Stimulated activated CD4-positive, alpha-beta T cell treated with anti-CD3 and anti-CD28 coated beads, Interleukin-2, amount 100 ng/mL, for 48 hours (primary cell): Measurements from ENCODE around the gene TNIK.
"Not testable (repeated sequence)": the region's sequence is repeated elsewhere in the genome, so short reads cannot be mapped to it uniquely, and the experiment has no call there.

Experiments used
- DNase-seq, 2 donors: peaks; one replicate each; pipeline ENCODE4 v3.0.0-alpha.2; 2020

Gene TNIK

GRCh38 chr3:171383206-171384018, 76.8 kb downstream of the TNIK start:
- no peak for DNase-seq

- DNase-seq = not testable (repeated sequence)
Measured at GRCh38 chr3:171382347-171382746, 77.9 kb downstream of the TNIK start.

GRCh38 chr3:171380711-171381425, 79.3 kb downstream of the TNIK start:
- DNase-seq = no peak

- no peak for DNase-seq
Measured at GRCh38 chr3:171379961-171380483, 80.2 kb downstream of the TNIK start.

GRCh38 chr3:171379281-171379680, 80.9 kb downstream of the TNIK start:
- DNase-seq = no peak

- DNase-seq = no peak
Measured at GRCh38 chr3:171378586-171378985, 81.6 kb downstream of the TNIK start.

GRCh38 chr3:171377859-171378258, 82.3 kb downstream of the TNIK start:
- no peak for DNase-seq

GRCh38 chr3:171376596-171376947, 83.6 kb downstream of the TNIK start:
- no peak for DNase-seq

- DNase-seq = no peak
Measured at GRCh38 chr3:171375666-171376595, 84.3 kb downstream of the TNIK start.

- no peak for DNase-seq
Measured at GRCh38 chr3:171374661-171375285, 85.4 kb downstream of the TNIK start.

- DNase-seq = no peak
Measured at GRCh38 chr3:171374260-171374659, 85.9 kb downstream of the TNIK start.

GRCh38 chr3:171373711-171374110, 86.5 kb downstream of the TNIK start:
- no peak for DNase-seq

GRCh38 chr3:171372694-171373093, 87.5 kb downstream of the TNIK start:
- no peak for DNase-seq

GRCh38 chr3:171371354-171371753, 88.9 kb downstream of the TNIK start:
- DNase-seq = no peak

- no peak for DNase-seq
Measured at GRCh38 chr3:171369156-171369555, 91.0 kb downstream of the TNIK start.

- not testable (repeated sequence) for DNase-seq
Measured at GRCh38 chr3:171366738-171367137, 93.5 kb downstream of the TNIK start.

- DNase-seq = no peak
Measured at GRCh38 chr3:171366043-171366442, 94.2 kb downstream of the TNIK start.

GRCh38 chr3:171365489-171365888, 94.7 kb downstream of the TNIK start:
- no peak for DNase-seq

- no peak for DNase-seq
Measured at GRCh38 chr3:171364500-171364899, 95.7 kb downstream of the TNIK start.

GRCh38 chr3:171363202-171363601, 97.0 kb downstream of the TNIK start:
- no peak for DNase-seq

- no peak for DNase-seq
Measured at GRCh38 chr3:171362575-171362974, 97.6 kb downstream of the TNIK start.

- DNase-seq = no peak
Measured at GRCh38 chr3:171358881-171359198, 101.4 kb downstream of the TNIK start.
